HG03432 (cell line): ENCODE results near the gene PGLYRP4.

ENCODE experiments used
- ATAC-seq: cut with Tn5 transposase; IDR thresholded peaks from one replicate; pipeline ENCODE4 v1.9.1; 2021; ENCODE audit warnings: mild to moderate bottlenecking, moderate library complexity; ENCODE audit not compliant: unreplicated experiment

The PGLYRP4 gene, protein sequence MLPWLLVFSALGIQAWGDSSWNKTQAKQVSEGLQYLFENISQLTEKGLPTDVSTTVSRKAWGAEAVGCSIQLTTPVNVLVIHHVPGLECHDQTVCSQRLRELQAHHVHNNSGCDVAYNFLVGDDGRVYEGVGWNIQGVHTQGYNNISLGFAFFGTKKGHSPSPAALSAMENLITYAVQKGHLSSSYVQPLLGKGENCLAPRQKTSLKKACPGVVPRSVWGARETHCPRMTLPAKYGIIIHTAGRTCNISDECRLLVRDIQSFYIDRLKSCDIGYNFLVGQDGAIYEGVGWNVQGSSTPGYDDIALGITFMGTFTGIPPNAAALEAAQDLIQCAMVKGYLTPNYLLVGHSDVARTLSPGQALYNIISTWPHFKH

DNA sequence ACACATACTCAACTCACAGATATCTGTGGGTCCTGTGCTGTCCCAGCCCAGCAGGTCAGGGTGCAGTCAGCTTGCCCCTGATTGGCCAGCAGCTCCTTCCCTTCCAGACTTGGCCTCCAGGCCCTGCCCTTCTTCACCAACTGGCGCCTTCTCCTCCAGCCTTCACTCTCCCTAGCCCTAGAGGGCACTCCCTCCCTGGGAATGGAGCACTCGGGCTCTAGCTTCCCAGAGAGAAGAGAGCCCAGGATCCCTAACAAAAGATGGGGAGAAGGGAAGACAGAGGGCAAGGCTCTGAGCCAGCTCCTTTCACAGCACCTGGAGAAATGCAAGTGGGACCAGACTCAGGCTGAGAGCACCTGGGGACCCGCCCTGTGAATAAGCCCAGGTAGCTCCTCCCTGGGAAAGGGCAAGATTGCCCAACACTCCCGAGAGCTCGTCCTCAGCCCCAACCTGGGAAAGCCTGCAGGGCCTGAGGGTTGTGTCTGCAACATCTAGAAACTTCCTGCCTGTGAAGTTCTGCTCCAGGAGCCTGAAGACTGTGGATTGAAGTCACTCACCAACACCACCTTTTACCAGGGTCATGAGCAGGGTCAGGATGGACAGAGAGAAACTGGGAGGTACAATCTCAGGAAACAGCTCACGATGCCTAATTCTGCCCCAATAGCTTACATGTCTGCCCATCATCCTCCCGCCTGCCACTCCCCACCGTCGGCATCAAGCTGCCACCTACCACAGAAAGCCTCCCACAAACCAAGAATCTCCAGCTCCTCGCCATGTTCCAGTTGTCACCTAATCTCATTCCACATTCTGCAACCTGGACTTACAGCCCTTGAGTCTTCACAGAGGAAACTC lies at the start of gene PGLYRP4:
Gene PGLYRP4, minus strand, starts transcription at position 331 of the 852 bp plus-strand sequence. CDS start 909 bp downstream, outside the sequence.
- ATAC-seq, result no peak

DNA sequence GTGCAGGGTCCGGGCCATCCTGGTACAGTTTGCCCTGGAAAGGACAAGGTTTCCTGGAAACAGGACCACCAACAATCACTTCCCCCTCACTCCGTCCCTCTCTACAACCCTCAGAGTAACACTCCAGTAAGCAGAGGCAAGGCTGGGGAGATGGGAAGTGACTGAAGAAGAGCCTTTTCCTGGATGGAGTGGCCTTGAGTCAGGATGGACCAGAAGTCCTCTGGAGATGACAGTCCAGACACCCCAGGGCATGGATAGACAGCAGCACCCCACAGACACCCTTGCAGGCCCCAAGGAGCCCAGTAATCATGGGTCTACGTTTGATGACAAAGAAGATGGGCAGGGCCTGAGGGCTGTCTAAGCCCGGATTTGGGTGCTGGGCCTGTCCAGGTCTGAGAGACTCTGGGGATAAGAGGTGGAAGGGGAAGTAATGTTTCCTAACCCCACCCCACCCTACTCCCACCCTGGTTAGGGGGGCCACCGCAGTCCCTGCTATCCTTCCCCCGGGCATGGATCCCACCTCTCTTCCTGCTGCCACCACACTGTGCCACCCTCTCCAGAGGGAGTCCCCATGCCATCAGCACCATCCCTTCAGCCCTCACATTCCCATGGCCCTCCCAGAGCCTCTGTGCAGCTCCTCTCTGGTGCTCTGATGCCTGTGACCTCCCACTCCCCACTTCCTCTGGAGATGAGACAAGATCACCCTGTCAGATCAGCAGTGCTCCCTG lies 49.4 kb upstream of the PGLYRP4 start:
- ATAC-seq, result no peak

DNA sequence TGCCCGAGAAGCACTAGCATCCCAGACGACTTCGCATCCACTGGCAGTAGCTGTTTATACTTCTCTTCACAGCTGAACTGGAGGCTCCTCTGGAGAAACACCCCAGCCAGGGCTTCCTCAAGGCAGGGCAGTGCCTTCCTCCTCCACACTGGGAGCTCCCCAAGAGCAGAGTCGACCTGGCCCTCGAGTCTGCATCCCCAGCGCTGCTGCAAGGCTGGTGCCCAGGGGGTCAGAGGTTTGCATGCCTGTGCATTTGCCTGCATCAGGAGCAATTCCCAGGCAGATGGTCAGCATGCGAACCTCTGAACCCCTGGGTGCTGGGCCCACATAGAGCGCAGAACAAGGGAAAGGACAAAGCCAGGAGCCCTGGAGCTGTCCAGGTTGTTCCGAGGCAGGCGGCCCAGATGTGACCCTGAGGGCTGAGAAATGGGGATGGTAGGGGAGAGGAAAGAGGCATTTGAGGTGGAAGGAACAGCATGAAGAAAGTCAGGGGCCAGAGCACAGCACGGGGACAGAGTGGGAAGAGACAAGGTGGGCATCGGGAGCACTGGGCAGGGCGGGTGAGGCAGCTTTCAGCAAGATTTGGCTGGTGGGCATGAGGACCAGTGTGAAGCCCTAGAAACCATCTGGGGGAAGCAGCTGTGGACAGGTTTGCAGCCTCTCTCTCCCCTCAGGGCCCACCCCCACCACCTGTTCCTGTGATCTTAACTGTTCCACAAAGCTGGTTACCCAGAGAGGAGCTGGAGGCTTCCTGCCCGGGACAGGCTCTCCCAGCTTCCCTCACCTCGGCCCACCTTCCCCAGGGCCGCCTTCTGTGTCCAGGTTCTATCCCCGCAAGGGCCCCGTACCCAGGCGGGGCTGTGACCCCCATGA lies 48.6 kb upstream of the PGLYRP4 start:
- no peak for ATAC-seq

DNA sequence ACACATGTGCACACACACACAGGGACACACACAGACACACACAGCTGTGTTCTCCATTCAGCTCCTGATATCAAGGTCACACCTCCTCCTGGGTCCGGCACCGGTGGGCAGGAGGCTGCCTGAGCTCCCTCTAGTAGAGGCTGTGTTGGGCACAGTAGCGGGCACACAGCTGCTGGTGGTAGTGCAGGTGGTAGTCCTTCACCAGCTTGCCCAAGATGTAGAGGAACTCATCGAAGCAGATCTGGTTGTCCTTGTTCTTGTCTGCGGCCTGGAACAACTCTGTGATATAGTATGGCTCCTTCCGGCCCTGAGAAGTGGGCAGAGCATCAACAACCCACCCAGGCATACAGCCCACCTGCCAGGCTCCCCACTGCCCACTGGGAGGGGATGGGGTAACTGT lies 47.8 kb upstream of the PGLYRP4 start:
- ATAC-seq, result no peak

DNA sequence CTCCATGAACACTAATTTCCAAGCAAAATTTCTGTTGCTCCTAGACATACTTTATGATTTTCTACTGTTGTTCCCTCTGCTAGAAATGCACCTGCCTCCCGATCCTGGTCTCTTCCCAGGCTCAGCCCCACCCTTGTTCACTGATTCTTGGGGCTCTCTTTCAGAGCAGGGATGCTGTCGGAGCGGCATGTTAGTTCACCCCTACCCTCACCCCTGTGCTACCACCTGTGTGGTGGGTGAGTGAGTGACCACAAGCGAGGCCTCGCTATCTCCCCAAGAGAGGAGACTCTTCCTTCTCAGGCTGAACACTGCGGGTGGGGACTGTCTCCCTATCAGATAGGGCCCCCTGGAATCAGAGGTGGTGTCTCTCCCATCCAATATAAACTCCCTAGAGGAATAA lies 47.1 kb upstream of the PGLYRP4 start:
- ATAC-seq, result no peak

DNA sequence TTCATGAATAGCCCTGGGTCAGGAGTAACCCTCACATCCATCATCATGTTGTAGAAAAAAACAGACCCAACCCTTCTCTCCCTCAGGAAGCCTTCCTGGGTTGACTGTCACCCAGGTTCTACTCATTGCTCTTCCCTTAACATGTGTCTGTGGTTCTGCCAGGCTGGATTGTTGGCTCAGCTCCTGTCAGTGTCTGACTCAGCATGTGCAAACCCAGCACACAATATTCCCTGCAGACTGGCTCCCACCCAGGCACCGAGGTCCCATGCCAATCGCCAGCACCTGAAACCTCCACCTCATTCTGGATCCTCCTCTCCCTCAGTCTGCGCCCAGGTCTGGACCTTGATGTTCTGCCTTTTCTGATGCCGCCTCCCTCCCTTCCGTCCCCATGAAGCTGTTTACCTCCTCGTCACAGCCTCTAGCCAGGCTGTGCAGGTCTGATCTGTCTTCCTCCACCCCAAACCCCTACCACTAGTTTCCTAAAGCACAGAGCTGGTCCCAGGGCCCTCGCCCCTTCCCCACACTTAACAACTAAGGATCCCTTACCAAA lies 46.6 kb upstream of the PGLYRP4 start:
- no peak for ATAC-seq

DNA sequence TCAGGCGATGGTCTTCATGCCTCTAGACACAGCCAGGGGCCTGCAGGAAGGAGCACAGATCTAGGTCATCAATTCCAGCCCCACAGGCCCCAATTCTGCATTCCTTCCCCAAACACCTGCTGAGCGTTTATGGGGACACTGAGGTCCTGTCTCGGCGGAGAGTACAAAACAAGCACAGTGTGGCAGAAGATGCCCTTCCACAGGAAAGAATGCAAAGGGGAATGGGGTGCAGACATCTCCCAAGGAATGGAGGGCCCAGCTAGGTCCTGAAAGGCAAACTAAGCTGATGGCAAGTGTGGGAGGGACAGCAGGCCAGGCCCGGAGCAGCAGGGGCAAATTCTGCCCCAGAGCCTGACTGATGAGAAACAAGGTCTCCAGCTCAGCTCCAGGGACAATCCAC lies 45.8 kb upstream of the PGLYRP4 start:
- ATAC-seq, result no peak

DNA sequence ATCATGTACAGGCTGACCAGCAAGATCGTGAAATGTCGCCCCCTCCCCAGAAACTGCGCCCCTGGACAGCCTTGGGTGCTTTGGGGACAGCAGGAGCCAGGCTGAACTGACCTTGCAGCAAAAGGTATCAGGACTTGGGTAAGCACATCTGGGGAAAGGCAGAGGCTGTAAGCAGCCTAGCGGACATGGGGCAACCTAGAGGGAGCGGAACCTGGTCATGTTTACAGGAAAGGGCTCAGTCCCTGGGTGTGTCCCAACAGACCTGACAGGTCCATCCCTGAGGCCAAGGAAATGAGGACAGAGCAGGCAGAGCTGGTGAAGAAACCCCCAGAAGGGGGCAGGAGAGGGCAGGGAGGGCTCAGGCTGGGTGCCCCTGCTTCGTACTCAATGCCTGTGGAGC lies 45.3 kb upstream of the PGLYRP4 start:
- no peak for ATAC-seq

DNA sequence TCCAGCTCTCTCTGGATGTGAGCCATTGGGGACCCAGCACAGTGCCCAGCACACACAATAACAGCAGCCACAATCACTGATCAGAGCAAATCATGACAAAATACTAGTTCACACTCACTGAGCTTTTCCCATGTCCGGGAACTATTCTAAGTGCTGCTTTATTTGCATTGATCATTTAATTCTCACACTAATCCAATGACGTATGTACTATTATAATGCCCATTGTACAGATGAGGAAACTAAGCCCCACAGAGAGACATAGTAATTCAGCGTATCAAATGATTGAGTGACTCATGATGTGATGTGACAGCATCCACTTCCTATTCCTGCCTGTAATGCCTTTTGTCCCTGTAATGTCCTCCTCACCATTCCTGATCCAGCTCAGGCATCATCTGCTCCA lies 44.2 kb upstream of the PGLYRP4 start:
- no peak for ATAC-seq

DNA sequence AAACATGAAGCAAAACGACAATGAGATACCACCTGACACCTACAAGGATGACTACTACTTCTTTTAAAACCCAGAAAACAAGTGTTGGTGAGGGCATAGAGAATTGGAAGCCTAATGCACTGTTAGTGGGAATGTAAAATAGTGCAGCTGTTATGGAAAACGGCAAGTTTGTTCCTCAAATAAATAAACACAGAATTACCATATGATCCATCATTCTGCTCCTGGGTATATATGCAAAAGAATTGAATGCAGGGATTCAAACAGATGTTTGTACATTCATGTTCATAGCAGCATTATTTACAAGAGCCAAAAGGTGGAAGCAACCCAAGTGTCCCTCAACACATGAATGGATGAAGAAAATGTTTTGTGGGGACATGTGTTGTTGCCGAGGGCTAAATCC lies 43.6 kb upstream of the PGLYRP4 start:
- ATAC-seq, result no peak

DNA sequence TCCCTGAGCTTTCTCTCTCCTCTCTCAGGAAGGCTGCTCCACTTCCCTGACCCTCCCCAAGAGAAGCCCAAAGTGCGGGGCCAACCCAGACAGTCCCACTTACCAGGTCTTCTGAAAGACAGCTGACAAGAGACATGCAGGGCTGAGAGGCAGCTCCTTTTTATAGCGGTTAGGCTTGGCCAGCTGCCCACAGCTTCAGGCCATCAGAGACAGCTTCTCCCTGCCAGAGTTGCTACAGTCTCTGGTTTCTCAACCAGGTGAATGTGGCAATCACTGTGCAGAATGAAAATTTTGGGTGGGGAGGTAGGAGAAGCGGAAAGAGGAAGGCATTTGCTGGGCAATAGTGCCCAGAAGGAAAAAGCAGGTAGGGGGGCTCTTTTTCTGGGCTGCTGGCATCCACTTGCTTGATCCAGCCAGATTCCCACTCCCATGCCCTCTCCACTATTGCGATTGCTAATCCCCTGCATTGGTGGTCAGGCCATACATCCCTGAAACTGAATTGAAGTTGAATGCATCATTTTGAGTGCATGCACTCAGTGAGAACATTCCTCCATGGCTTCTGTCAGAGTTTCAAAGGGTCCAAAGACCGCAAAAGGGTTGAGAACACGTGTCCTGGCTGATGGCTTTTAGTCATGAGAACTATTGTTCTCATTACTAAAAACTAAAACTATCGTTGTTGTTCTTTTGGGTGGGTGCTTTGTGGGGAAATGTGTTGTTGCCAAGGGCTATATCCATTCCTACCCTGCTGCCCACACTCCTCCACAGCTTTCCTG lies 42.5 kb upstream of the PGLYRP4 start, which contains the start of gene S100A8:
Gene S100A8, minus strand, starts transcription at position 136 of the 773 bp plus-strand sequence. CDS start 538 bp downstream, outside the sequence.
- ATAC-seq, result no peak

DNA sequence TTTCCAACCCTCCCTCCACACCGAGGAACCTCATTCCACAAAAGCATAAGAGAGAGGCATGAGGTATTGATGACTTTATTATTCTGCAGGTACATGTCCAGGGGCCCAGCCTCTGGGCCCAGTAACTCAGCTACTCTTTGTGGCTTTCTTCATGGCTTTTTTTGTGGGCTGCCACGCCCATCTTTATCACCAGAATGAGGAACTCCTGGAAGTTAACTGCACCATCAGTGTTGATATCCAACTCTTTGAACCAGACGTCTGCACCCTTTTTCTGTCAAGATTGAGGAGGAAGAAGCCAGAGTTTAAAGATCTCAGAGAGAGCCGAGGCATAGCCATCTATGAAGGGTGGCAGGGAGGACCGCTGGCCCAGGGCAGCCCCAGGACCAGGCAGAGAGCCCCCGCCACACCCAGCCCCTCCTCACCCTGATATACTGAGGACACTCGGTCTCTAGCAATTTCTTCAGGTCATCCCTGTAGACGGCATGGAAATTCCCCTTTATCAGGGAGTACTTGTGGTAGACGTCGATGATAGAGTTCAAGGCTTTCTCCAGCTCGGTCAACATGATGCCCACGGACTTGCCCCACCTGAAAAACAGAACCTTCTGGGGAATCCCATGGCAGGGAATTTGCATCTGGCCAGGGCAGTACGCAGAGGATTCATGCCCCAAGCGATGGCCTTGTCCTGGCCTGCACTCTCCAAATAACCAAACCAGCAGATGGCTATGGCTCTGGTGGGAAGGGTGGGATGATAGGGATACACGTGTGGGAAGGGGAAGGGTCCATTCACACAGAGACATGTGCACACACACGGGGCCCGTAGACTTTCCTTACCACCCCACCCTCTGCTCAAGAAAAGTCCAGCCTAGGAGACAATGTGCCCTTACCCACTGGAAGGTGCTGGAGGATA lies 41.6 kb upstream of the PGLYRP4 start:
- ATAC-seq, result no peak

DNA sequence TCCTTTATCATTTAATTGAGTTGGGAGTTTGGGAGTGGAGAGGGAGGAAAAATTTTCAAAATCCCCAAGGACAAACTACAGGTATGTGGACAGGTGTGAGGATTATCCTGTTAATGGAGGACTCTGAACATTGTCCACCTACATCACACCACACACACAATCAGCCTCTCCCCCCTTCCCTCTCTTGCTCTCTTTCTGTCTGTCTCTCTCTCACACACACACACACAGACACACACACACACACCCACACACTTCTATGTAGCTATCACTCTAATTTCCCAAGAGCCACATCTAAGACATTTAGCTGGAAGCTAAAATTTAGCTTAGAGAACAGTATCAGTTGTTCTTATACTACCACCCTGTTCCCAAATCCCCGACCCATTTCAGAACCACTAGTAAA lies 40.8 kb upstream of the PGLYRP4 start:
- no peak for ATAC-seq

DNA sequence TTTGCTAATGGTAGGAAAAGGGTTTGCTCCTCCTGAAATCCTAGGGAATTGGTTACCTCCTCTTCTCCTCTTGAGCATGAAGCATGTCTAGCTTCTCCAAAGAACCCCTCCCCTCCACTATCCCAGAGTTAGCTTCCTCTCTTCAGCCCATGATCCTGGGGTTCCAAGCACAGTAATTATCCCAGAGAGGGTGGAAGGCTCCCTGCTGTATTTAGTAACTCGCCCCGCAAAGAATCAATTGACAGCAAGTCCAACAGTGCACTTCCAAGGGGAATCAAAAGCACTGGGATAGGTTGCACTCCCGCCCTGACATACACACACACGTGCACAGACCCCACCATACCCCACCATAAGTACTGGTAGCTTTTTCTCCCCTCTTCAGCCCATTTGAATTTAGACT lies 39.1 kb upstream of the PGLYRP4 start:
- ATAC-seq, result no peak

DNA sequence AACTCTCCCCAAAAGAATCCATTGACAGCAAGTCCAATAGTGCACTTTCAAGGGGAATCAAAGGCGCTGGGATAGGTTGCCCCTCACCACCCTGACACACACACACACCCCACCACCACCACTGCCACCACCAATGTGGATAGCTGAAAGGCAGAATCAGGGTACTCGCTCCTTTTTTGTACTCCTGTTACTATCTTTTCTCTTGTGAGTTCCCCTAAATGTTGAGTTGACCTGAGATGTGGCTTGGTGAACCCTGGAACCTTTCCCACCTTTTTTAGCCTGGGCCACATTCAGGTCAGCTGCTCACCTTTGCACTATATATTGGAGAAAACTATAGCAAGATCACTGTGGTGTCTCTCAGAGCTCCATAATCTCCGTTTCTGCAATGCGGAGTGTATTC lies 38.4 kb upstream of the PGLYRP4 start:
- ATAC-seq, result no peak

DNA sequence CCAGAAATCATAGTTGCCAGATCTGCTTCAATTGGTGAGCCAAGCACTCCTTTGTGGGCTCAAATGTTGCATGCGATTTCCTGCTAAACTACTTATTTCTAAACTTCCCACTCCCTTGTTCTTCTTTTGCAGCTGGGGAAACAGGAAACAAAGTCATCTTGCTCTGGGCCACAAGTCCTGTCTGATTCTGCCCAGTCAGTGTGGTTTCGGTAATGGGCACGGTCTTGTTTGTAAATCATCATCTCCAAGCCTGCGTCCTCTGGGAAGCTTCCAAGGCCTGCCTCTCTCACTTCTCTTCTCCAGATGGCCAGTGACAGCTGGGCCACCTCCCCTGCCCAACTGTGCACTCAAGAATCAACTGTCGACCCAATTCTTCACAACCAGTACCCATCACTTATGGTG lies 37.9 kb upstream of the PGLYRP4 start:
- ATAC-seq, result no peak

DNA sequence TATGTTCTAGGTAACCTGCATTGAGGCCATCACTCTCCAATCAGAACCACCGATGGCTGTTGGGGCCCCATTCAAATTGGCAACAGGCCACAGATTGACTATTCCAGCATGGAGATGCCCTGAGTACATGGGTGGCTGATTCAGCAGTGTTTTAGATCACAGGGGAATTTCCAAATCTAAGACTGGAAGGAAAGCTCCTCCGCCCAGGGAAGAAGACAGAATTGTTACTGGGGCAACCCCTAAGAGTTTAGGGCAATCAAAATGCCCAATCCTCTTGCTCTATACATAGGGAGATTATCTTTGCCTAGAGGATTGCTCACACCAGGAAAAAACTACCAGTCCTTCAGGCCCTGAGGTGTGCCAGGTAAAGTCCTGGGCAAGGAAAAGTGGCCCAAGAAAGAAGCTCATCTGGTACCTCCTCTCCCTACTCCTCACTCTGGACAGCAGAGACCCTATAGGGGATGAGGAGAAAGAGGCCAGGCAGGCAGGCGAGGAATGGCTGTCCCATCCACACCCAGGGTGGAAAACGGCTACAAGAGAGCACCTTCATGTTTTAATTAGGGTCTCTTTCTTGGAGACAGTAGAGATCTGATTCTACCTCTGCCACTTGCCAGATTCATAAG lies 36.4 kb upstream of the PGLYRP4 start:
- ATAC-seq, result no peak

DNA sequence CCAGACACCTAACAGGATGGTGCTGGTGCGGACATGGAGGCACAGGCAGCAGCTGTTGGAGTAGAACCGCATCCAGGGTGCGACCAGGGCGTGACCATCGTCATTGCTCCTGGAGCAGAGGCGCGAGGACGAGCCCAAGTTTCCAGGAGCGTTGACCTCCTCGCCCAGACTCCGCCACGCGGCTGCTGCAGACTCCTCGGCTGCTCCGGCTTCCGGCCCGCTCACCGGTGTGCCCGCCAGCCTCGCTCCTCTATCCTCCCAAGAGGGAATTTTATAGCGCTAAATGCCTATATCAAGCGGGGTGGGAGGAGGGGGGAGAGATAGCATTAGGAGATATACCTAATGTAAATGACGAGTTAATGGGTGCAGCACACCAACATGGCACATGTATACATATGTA lies 32.1 kb upstream of the PGLYRP4 start:
- no peak for ATAC-seq
